NCI-H82 (cell line): ENCODE data around the gene SCN5A.

Source experiments
- DNase-seq: peaks from one replicate; lab custom pipeline; 2025; lab: John Stamatoyannopoulos, UW

The SCN5A gene

GRCh38 chr3:38622336-38622735 is 27.2 kb downstream of the SCN5A start:
- no peak for DNase-seq

- DNase-seq = no peak
Observed at GRCh38 chr3:38620236-38620635, 29.3 kb downstream of the SCN5A start.

- no peak for DNase-seq
Observed at GRCh38 chr3:38618343-38618742, 31.1 kb downstream of the SCN5A start.

- DNase-seq = no peak
Observed at GRCh38 chr3:38617586-38617985, 31.9 kb downstream of the SCN5A start.

- no peak for DNase-seq
Observed at GRCh38 chr3:38617137-38617536, 32.4 kb downstream of the SCN5A start.

- DNase-seq = no peak
Observed at GRCh38 chr3:38616658-38617057, 32.8 kb downstream of the SCN5A start.

- DNase-seq = no peak
Observed at GRCh38 chr3:38616111-38616510, 33.4 kb downstream of the SCN5A start.

- no peak for DNase-seq
Observed at GRCh38 chr3:38614651-38615352, 34.7 kb downstream of the SCN5A start.

GRCh38 chr3:38614091-38614490 is 35.4 kb downstream of the SCN5A start:
- DNase-seq = no peak

GRCh38 chr3:38613426-38613825 is 36.1 kb downstream of the SCN5A start:
- no peak for DNase-seq

- DNase-seq = no peak
Observed at GRCh38 chr3:38611866-38612265, 37.6 kb downstream of the SCN5A start.

- no peak for DNase-seq
Observed at GRCh38 chr3:38610934-38611333, 38.6 kb downstream of the SCN5A start.

GRCh38 chr3:38610436-38610835 is 39.1 kb downstream of the SCN5A start:
- no peak for DNase-seq

GRCh38 chr3:38609386-38610111 is 39.9 kb downstream of the SCN5A start:
- no peak for DNase-seq

GRCh38 chr3:38608961-38609360 is 40.5 kb downstream of the SCN5A start:
- no peak for DNase-seq

GRCh38 chr3:38608086-38608775 is 41.3 kb downstream of the SCN5A start:
- no peak for DNase-seq

- no peak for DNase-seq
Observed at GRCh38 chr3:38606561-38606960, 42.9 kb downstream of the SCN5A start.

GRCh38 chr3:38605981-38606380 is 43.5 kb downstream of the SCN5A start:
- no peak for DNase-seq

- DNase-seq = no peak
Observed at GRCh38 chr3:38604246-38604645, 45.2 kb downstream of the SCN5A start.

- DNase-seq = no peak
Observed at GRCh38 chr3:38603731-38604131, 45.8 kb downstream of the SCN5A start.

GRCh38 chr3:38602576-38603250 is 46.8 kb downstream of the SCN5A start:
- peak; percentile 65 for DNase-seq

- peak; percentile 98 for DNase-seq
Observed at GRCh38 chr3:38601956-38602550, 47.4 kb downstream of the SCN5A start.
